CD4-positive, alpha-beta T cell (primary cell): ENCODE data around the gene CERS5. TPM values are rescaled to one million over a fixed set of nuclear protein-coding genes. Genes with fewer than 3 reads are reported as not detected.

Experiments used
- ATAC-seq: fragments of 200-7000 bp; cut with Tn5 transposase; one replicate; pipeline ENCODE4 v1.10.0; 2022; ENCODE audit warnings: mild to moderate bottlenecking; ENCODE audit not compliant: poor library complexity
- CTCF ChIA-PET: fragments of 350-600 bp; sonication (Branson Sonifier 250); formaldehyde crosslinking; loops from one replicate; lab custom pipeline; 2021; ENCODE audit warnings: antibody characterized with exemption, inconsistent platforms; lab: Charles Lee
- POLR2A ChIA-PET: fragments of 350-600 bp; sonication (Branson Sonifier 250); formaldehyde crosslinking; loops from one replicate; lab custom pipeline; 2021; ENCODE audit warnings: antibody characterized with exemption, inconsistent platforms; lab: Charles Lee
- DNase-seq, 14 experiments: peaks; one replicate each; pipeline ENCODE4 v3.0.0-alpha.2; 2013 to 2020; ENCODE audit warnings: mixed read lengths in 2 of 14
- H3K27ac ChIP-seq, 2 donors: one replicate each; pipeline versions ENCODE4 v1.5.1 to v1.7.0; 2013; ENCODE audit warnings: low read length in 2 of 2, low read depth in 1 of 2, mild to moderate bottlenecking in 1 of 2
- H3K27me3 ChIP-seq, 2 experiments: 1 replicate in 1 of 2; 2 replicates in 1 of 2; pipeline versions ENCODE4 v1.6.1 to v1.7.0; 2013; ENCODE audit warnings: low read length in 2 of 2, control low read depth in 1 of 2, mild to moderate bottlenecking in 1 of 2, moderate library complexity in 1 of 2; ENCODE audit not compliant: insufficient read depth in 2 of 2, control insufficient read depth in 1 of 2
- H3K36me3 ChIP-seq: one replicate; pipeline ENCODE4 v1.6.1; 2013; ENCODE audit warnings: low read length, control low read depth; ENCODE audit not compliant: insufficient read depth
- H3K4me1 ChIP-seq: one replicate; pipeline ENCODE4 v1.6.1; 2013; ENCODE audit warnings: low read length, control low read depth; ENCODE audit not compliant: insufficient read depth
- H3K4me3 ChIP-seq: one replicate; pipeline ENCODE4 v1.5.1; 2013; ENCODE audit warnings: mild to moderate bottlenecking, low read length, moderate library complexity
- H3K9me3 ChIP-seq, 2 experiments: 1 replicate in 1 of 2; 2 replicates in 1 of 2; pipeline versions ENCODE4 v1.6.1 to v1.7.0; 2013; ENCODE audit warnings: low read length in 2 of 2, mild to moderate bottlenecking in 2 of 2, control low read depth in 1 of 2, moderate library complexity in 1 of 2; ENCODE audit not compliant: control insufficient read depth in 1 of 2, insufficient read depth in 1 of 2
- H3K27ac Mint-ChIP-seq: one replicate; pipeline ENCODE4 v1.8.0; 2020; ENCODE audit warnings: mixed read lengths
- H3K27me3 Mint-ChIP-seq: one replicate; pipeline ENCODE4 v1.8.0; 2021; ENCODE audit warnings: mixed read lengths
- H3K36me3 Mint-ChIP-seq: one replicate; pipeline ENCODE4 v1.8.0; 2021; ENCODE audit warnings: low read depth, mixed read lengths
- H3K4me1 Mint-ChIP-seq: one replicate; pipeline ENCODE4 v1.8.0; 2021; ENCODE audit warnings: low read depth, mixed read lengths
- H3K4me3 Mint-ChIP-seq: one replicate; pipeline ENCODE4 v1.8.0; 2020; ENCODE audit warnings: mild to moderate bottlenecking, mixed read lengths
- H3K9me3 Mint-ChIP-seq: one replicate; pipeline ENCODE4 v1.8.0; 2020; ENCODE audit warnings: mixed read lengths
- CTCF ChIP-seq: fragments of 200-600 bp; IDR thresholded peaks from one replicate; pipeline ENCODE4 v1.8.0; 2022; ENCODE audit warnings: antibody characterized with exemption, mild to moderate bottlenecking
- intact Hi-C, 2 experiments: fragments of 100-400 bp; cut with DNase I in 1 of 2; cut with micrococcal nuclease in 1 of 2; formaldehyde crosslinking; loops; one replicate each; pipeline versions ENCODE4 v1.15.1 to v1.9.0; 2023 to 2025; cut with DNase I, micrococcal nuclease
- total RNA-seq, 174 experiments: library from RNA in 2 of 174; stranded (reverse) in 2 of 174; gene quantifications; one replicate each; pipeline ENCODE4 v1.2.3 and lab custom pipeline; 2021 to 2026

The CERS5 gene
- total RNA-seq, 2 experiments from 2014 or later = 42.3 to 44.5 TPM

- Mint-ChIP-seq H3K9me3 (no peaks in the 10 kb centered on the region), H3K4me3 (peak overlapping the region; percentile 69), H3K27me3 (no peaks in the 10 kb centered on the region), H3K27ac (peak overlapping the region; percentile 74), H3K36me3 (peaks cover 45% of the 10 kb centered on the region), H3K4me1 (peaks cover 26% of the 10 kb centered on the region)
- ChIA-PET CTCF (no interaction called here), POLR2A (no interaction called here)
- H3K9me3 ChIP-seq = no peaks in the 10 kb centered on the region
- H3K27ac ChIP-seq = no peak overlapping the region
- peak; percentile 70 for ATAC-seq
- H3K4me3 ChIP-seq = peak overlapping the region; percentile 20
- H3K4me1 ChIP-seq = peaks cover 24% of the 10 kb centered on the region
- no peaks in the 10 kb centered on the region for H3K27me3 ChIP-seq
- TF ChIP-seq CTCF = no peak
- H3K36me3 ChIP-seq = peaks cover 14% of the 10 kb centered on the region
- intact Hi-C loops = loop anchor here in 1 of 2 experiments (10.0 kb wide), 1 partner anchor 126 kb away; no protein-coding TSS in a partner anchor
- DNase-seq = peak in 7 of 14 experiments; percentile 13 to 60 (median 45)
Observed at GRCh38 chr12:50188875-50189575, 21.9 kb upstream of the CERS5 start.

- ATAC-seq (no peak), DNase-seq (no peak)
- Histone ChIP-seq H3K27ac (no peak overlapping the region), H3K4me1 (peaks cover 24% of the 10 kb centered on the region), H3K27me3 (no peaks in the 10 kb centered on the region), H3K9me3 (no peaks in the 10 kb centered on the region), H3K36me3 (peaks cover 16% of the 10 kb centered on the region), H3K4me3 (no peak overlapping the region)
- POLR2A ChIA-PET = interaction anchor here (0.6 to 1.1 kb wide), 2 partner anchors 81 to 96 kb away, joined by 3 read pairs; partner anchors contain the start of gene LIMA1
- Mint-ChIP-seq H3K9me3 (no peaks in the 10 kb centered on the region), H3K27ac (peak overlapping the region; percentile 74), H3K4me1 (peaks cover 26% of the 10 kb centered on the region), H3K4me3 (peak overlapping the region; percentile 69), H3K27me3 (no peaks in the 10 kb centered on the region), H3K36me3 (peaks cover 45% of the 10 kb centered on the region)
- CTCF ChIA-PET = interaction anchor here (0.8 to 1.5 kb wide), 2 partner anchors 17 to 55 kb away, joined by 3 read pairs; no protein-coding TSS in a partner anchor
- TF ChIP-seq CTCF = no peak
- intact Hi-C loops = loop anchor here in 1 of 2 experiments (10.0 kb wide), 1 partner anchor 126 kb away; no protein-coding TSS in a partner anchor
Observed at GRCh38 chr12:50188241-50188781, 21.1 kb upstream of the CERS5 start.

GRCh38 chr12:50187084-50187900, 20.1 kb upstream of the CERS5 start:
- POLR2A ChIA-PET = interaction anchor here (1.1 to 1.5 kb wide), 2 partner anchors 75 to 97 kb away, joined by 3 to 4 read pairs; partner anchors contain the start of genes COX14 and LIMA1
- H3K27ac Mint-ChIP-seq = peak overlapping the region; percentile 57
- H3K9me3 Mint-ChIP-seq = no peaks in the 10 kb centered on the region
- Histone ChIP-seq H3K4me3 (no peak overlapping the region), H3K36me3 (peaks cover 14% of the 10 kb centered on the region), H3K27me3 (no peaks in the 10 kb centered on the region), H3K4me1 (peaks cover 24% of the 10 kb centered on the region), H3K27ac (no peak overlapping the region), H3K9me3 (no peaks in the 10 kb centered on the region)
- no peak for TF ChIP-seq CTCF
- ATAC-seq (peak; percentile 39), DNase-seq (peak in 1 of 14 experiments; percentile 4)
- CTCF ChIA-PET = interaction anchor here (0.5 to 1.5 kb wide), 3 partner anchors 18 to 1434 kb away, joined by 3 read pairs; no protein-coding TSS in a partner anchor
- peaks cover 26% of the 10 kb centered on the region for H3K4me1 Mint-ChIP-seq
- intact Hi-C loops = loop anchor here in 1 of 2 experiments (10.0 kb wide), 1 partner anchor 128 kb away; no protein-coding TSS in a partner anchor
- H3K27me3 Mint-ChIP-seq = no peaks in the 10 kb centered on the region
- no peak overlapping the region for H3K4me3 Mint-ChIP-seq
- H3K36me3 Mint-ChIP-seq = peaks cover 38% of the 10 kb centered on the region
